Measurements from ENCODE around the gene DRGX.

Gene DRGX

GRCh38 chr10:49347342-49347741 is 48.5 kb downstream of the DRGX start:
- Histone ChIP-seq H3K4me3 (ENCODE audit: low read length) (no peak overlapping the region), H3K9ac (ENCODE audit: low read depth, low read length) (no peak overlapping the region), H3K36me3 (ENCODE audit: insufficient read depth, low read depth, low read length) (no peaks in the 10 kb centered on the region), H3K4me1 (ENCODE audit: insufficient read depth, low read length) (no peaks in the 10 kb centered on the region), H3K27me3 (ENCODE audit: insufficient read depth, low read length) (no peaks in the 10 kb centered on the region), H3K27ac (ENCODE audit: low read length) (no peak overlapping the region), H3K9me3 (ENCODE audit: insufficient read depth, low read depth, low read length) (no peaks in the 10 kb centered on the region)

DNA sequence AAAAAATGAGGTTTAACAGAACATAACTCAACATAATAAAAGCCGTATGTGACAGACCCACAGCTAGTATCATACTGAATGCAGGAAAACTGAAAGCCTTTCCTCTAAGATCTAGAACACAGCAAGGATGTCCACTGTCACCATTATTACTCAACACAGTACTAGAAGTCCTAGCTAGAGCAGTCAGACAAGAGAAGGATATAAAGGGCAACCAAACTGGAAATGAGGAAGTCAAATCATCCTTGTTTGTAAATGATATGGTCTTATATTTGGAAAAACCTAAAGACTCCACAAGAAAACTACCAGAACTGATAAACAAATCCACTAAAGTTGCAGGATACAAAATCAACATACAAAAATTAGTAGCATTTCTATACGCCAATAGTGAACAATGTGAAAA is 51.0 kb downstream of the DRGX start:
- H3K4me1 ChIP-seq (ENCODE audit: insufficient read depth, low read length): no peaks in the 10 kb centered on the region
- H3K27ac ChIP-seq (ENCODE audit: low read length): no peak overlapping the region
- H3K27me3 ChIP-seq (ENCODE audit: insufficient read depth, low read length): no peaks in the 10 kb centered on the region
- H3K9ac ChIP-seq (ENCODE audit: low read depth, low read length): no peak overlapping the region
- no peak overlapping the region for H3K4me3 ChIP-seq (ENCODE audit: low read length)
- H3K9me3 ChIP-seq (ENCODE audit: insufficient read depth, low read depth, low read length): no peaks in the 10 kb centered on the region
- no peaks in the 10 kb centered on the region for H3K36me3 ChIP-seq (ENCODE audit: insufficient read depth, low read depth, low read length)

DNA sequence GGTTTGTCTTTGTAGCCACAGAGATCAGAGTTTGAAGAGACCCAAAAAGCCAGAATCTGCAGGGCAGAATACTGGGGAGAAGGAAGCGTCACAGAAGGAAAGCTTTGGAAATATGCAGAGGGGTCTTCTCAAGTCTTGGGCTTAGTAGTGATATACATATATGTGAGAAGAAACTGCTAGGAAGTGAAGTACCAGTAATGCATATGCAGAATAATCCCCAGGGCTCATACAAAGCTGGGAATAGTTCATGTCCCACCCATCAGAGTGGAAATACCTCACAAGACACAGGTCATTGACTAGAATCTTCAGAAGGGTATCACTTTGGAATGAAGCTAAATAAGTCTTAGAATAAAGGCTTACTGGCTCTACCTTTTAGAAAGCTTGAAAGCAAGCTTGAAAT is 57.3 kb downstream of the DRGX start:
- Histone ChIP-seq H3K36me3 (ENCODE audit: insufficient read depth, low read depth, low read length) (no peaks in the 10 kb centered on the region), H3K9ac (ENCODE audit: low read depth, low read length) (no peak overlapping the region), H3K27ac (ENCODE audit: low read length) (no peak overlapping the region), H3K9me3 (ENCODE audit: insufficient read depth, low read depth, low read length) (no peaks in the 10 kb centered on the region), H3K27me3 (ENCODE audit: insufficient read depth, low read length) (no peaks in the 10 kb centered on the region), H3K4me1 (ENCODE audit: insufficient read depth, low read length) (no peaks in the 10 kb centered on the region), H3K4me3 (ENCODE audit: low read length) (no peak overlapping the region)

GRCh38 chr10:49335364-49335972 is 60.4 kb downstream of the DRGX start:
- no peak overlapping the region for H3K9ac ChIP-seq (ENCODE audit: low read depth, low read length)
- H3K36me3 ChIP-seq (ENCODE audit: insufficient read depth, low read depth, low read length): no peaks in the 10 kb centered on the region
- no peaks in the 10 kb centered on the region for H3K27me3 ChIP-seq (ENCODE audit: insufficient read depth, low read length)
- H3K9me3 ChIP-seq (ENCODE audit: insufficient read depth, low read depth, low read length): no peaks in the 10 kb centered on the region
- no peak overlapping the region for H3K4me3 ChIP-seq (ENCODE audit: low read length)
- no peaks in the 10 kb centered on the region for H3K4me1 ChIP-seq (ENCODE audit: insufficient read depth, low read length)
- no peak overlapping the region for H3K27ac ChIP-seq (ENCODE audit: low read length)

DNA sequence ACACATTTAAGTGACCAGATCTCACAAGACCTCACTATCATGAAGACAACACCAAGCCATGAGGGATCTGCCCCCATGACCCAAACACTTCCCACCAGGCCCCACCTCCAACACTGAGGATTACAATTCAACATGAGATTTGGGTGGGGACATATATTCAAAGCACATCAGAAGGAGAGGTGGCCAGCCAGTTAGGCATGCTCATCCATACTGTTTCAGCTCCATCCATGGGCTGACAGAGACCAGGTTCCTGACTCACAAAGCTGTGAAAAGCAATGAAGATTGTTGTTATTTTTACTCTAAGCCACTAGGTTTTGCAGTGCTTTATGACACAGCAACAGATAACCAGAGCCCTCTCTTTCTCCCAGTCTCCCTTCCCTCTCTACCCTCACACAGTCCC is 60.9 kb downstream of the DRGX start:
- H3K4me3 ChIP-seq (ENCODE audit: low read length): no peak overlapping the region
- H3K27me3 ChIP-seq (ENCODE audit: insufficient read depth, low read length): no peaks in the 10 kb centered on the region
- no peaks in the 10 kb centered on the region for H3K36me3 ChIP-seq (ENCODE audit: insufficient read depth, low read depth, low read length)
- H3K9me3 ChIP-seq (ENCODE audit: insufficient read depth, low read depth, low read length): no peaks in the 10 kb centered on the region
- no peak overlapping the region for H3K9ac ChIP-seq (ENCODE audit: low read depth, low read length)
- no peak overlapping the region for H3K27ac ChIP-seq (ENCODE audit: low read length)
- H3K4me1 ChIP-seq (ENCODE audit: insufficient read depth, low read length): no peaks in the 10 kb centered on the region

DNA sequence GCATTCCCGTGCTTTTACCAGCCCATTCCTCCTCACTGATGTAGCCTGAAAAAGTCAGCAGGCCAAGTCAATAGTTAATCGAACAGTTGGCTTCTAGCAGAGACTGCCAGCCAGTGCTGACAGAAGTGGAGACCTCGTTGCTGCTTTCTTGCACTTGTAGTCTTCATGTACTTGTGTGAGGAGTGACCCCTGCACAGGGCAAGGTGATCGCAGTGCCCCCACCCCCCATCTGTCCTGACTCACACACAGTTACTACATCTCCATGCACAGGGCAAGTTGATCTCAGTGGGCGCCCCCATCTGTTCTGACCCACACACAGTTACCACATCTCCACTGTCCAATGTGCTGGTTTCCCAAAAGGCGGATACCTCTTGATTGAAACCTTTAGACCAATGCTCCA is 62.7 kb downstream of the DRGX start:
- H3K9ac ChIP-seq (ENCODE audit: low read depth, low read length): no peak overlapping the region
- H3K36me3 ChIP-seq (ENCODE audit: insufficient read depth, low read depth, low read length): no peaks in the 10 kb centered on the region
- H3K4me3 ChIP-seq (ENCODE audit: low read length): no peak overlapping the region
- H3K27ac ChIP-seq (ENCODE audit: low read length): no peak overlapping the region
- no peaks in the 10 kb centered on the region for H3K27me3 ChIP-seq (ENCODE audit: insufficient read depth, low read length)
- no peaks in the 10 kb centered on the region for H3K4me1 ChIP-seq (ENCODE audit: insufficient read depth, low read length)
- no peaks in the 10 kb centered on the region for H3K9me3 ChIP-seq (ENCODE audit: insufficient read depth, low read depth, low read length)

DNA sequence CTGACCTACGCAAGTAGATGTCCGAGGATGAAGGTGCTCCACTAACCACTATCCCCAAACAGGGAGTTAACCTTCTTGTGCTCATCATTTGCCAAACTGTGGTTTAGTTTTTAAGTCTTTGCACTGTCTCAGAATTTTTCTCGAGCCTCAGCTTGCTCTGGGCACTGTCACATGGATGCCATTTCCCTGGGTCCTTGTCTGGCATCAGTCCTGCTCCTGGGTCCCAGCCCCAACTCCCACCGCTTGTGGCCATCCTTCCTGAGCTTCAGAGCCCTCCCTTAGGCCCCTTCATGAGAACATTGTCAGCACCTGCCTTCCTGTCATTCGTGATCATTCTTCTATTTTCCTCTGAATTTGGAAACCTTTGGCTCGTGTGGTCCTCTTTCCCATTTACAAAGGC is 63.1 kb downstream of the DRGX start:
- no peak overlapping the region for H3K27ac ChIP-seq (ENCODE audit: low read length)
- no peaks in the 10 kb centered on the region for H3K27me3 ChIP-seq (ENCODE audit: insufficient read depth, low read length)
- no peak overlapping the region for H3K4me3 ChIP-seq (ENCODE audit: low read length)
- H3K9ac ChIP-seq (ENCODE audit: low read depth, low read length): no peak overlapping the region
- no peaks in the 10 kb centered on the region for H3K36me3 ChIP-seq (ENCODE audit: insufficient read depth, low read depth, low read length)
- H3K4me1 ChIP-seq (ENCODE audit: insufficient read depth, low read length): no peaks in the 10 kb centered on the region
- no peaks in the 10 kb centered on the region for H3K9me3 ChIP-seq (ENCODE audit: insufficient read depth, low read depth, low read length)

DNA sequence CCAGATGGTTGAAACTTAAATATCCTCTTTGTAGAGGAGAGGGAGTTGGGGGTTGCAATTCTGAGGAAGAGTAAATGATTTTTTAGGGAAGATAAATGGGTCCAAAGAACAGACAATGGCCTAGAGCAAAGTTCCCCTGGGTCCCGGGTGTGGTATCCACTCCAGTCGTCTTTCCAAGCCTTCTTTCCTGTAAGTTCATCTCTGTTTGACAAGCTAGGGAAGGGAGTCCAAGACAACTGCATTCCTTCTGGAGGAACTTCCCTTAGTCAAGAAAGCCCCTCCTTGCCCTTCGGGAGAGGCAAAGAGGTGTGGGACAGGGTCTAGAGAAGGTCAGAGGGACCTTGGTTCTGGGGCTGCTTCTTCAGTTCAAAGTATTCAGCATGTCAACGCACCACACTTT is 63.6 kb downstream of the DRGX start:
- no peak overlapping the region for H3K27ac ChIP-seq (ENCODE audit: low read length)
- no peaks in the 10 kb centered on the region for H3K9me3 ChIP-seq (ENCODE audit: insufficient read depth, low read depth, low read length)
- no peaks in the 10 kb centered on the region for H3K27me3 ChIP-seq (ENCODE audit: insufficient read depth, low read length)
- no peaks in the 10 kb centered on the region for H3K4me1 ChIP-seq (ENCODE audit: insufficient read depth, low read length)
- H3K9ac ChIP-seq (ENCODE audit: low read depth, low read length): no peak overlapping the region
- H3K4me3 ChIP-seq (ENCODE audit: low read length): no peak overlapping the region
- H3K36me3 ChIP-seq (ENCODE audit: insufficient read depth, low read depth, low read length): no peaks in the 10 kb centered on the region

- H3K9me3 ChIP-seq (ENCODE audit: insufficient read depth, low read depth, low read length): no peaks in the 10 kb centered on the region
- no peaks in the 10 kb centered on the region for H3K27me3 ChIP-seq (ENCODE audit: insufficient read depth, low read length)
- H3K27ac ChIP-seq (ENCODE audit: low read length): no peak overlapping the region
- H3K4me1 ChIP-seq (ENCODE audit: insufficient read depth, low read length): no peaks in the 10 kb centered on the region
- H3K36me3 ChIP-seq (ENCODE audit: insufficient read depth, low read depth, low read length): no peaks in the 10 kb centered on the region
- H3K4me3 ChIP-seq (ENCODE audit: low read length): no peak overlapping the region
- no peak overlapping the region for H3K9ac ChIP-seq (ENCODE audit: low read depth, low read length)
These were observed 64.5 kb downstream of the DRGX start for GRCh38 chr10:49331431-49331830.

- no peaks in the 10 kb centered on the region for H3K36me3 ChIP-seq (ENCODE audit: insufficient read depth, low read depth, low read length)
- no peaks in the 10 kb centered on the region for H3K27me3 ChIP-seq (ENCODE audit: insufficient read depth, low read length)
- no peaks in the 10 kb centered on the region for H3K4me1 ChIP-seq (ENCODE audit: insufficient read depth, low read length)
- no peak overlapping the region for H3K27ac ChIP-seq (ENCODE audit: low read length)
- H3K9ac ChIP-seq (ENCODE audit: low read depth, low read length): no peak overlapping the region
- H3K9me3 ChIP-seq (ENCODE audit: insufficient read depth, low read depth, low read length): no peaks in the 10 kb centered on the region
- no peak overlapping the region for H3K4me3 ChIP-seq (ENCODE audit: low read length)
These were observed 65.7 kb downstream of the DRGX start for GRCh38 chr10:49330127-49330665.

- Histone ChIP-seq H3K4me1 (ENCODE audit: insufficient read depth, low read length) (no peaks in the 10 kb centered on the region), H3K36me3 (ENCODE audit: insufficient read depth, low read depth, low read length) (no peaks in the 10 kb centered on the region), H3K9me3 (ENCODE audit: insufficient read depth, low read depth, low read length) (no peaks in the 10 kb centered on the region), H3K9ac (ENCODE audit: low read depth, low read length) (no peak overlapping the region), H3K27ac (ENCODE audit: low read length) (no peak overlapping the region), H3K27me3 (ENCODE audit: insufficient read depth, low read length) (no peaks in the 10 kb centered on the region), H3K4me3 (ENCODE audit: low read length) (no peak overlapping the region)
These were observed 66.8 kb downstream of the DRGX start for GRCh38 chr10:49329146-49329505.

GRCh38 chr10:49328401-49329145 is 67.3 kb downstream of the DRGX start:
- Histone ChIP-seq H3K4me1 (ENCODE audit: insufficient read depth, low read length) (no peaks in the 10 kb centered on the region), H3K27ac (ENCODE audit: low read length) (no peak overlapping the region), H3K36me3 (ENCODE audit: insufficient read depth, low read depth, low read length) (no peaks in the 10 kb centered on the region), H3K9ac (ENCODE audit: low read depth, low read length) (no peak overlapping the region; the same call in 1 of the 2 replicates), H3K9me3 (ENCODE audit: insufficient read depth, low read depth, low read length) (no peaks in the 10 kb centered on the region), H3K27me3 (ENCODE audit: insufficient read depth, low read length) (no peaks in the 10 kb centered on the region), H3K4me3 (ENCODE audit: low read length) (no peak overlapping the region)
